NCI-H345 treated with DMSO at 0.1 percent for 48 hours (cell line): ENCODE results near the gene IFIT2.
"Not testable (repeated sequence)": the region's sequence is repeated elsewhere in the genome, so short reads cannot be mapped to it uniquely, and the experiment has no call there.

Experiments used
- DNase-seq: peaks from one replicate; lab custom pipeline; 2025; ENCODE audit not compliant: unreplicated experiment; lab: John Stamatoyannopoulos, UW

IFIT2 gene

DNA sequence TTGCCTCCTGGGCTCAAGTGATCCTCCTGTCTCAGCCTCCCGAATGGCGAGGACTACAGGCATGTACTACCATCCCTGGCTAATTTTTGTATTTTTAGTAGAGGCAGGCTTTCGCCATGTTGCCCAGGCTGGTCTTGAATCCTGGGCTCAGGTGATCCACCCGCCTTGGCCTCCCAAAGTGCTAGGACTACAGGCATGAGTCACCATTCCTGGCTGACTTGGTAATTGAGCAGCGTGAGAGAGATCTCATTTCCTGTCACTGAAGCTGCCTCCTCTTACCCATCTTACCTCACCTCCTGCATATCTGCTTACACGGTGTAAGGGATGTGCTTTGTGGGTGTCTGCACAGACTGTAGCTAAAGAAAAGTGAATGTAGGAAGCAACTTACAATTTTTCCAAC is 35.6 kb downstream of the IFIT2 start:
- no peak for DNase-seq

GRCh38 chr10:89338713-89339112 is 36.9 kb downstream of the IFIT2 start:
- no peak for DNase-seq

- DNase-seq = no peak
Measured at GRCh38 chr10:89339875-89340274, 38.0 kb downstream of the IFIT2 start.

DNA sequence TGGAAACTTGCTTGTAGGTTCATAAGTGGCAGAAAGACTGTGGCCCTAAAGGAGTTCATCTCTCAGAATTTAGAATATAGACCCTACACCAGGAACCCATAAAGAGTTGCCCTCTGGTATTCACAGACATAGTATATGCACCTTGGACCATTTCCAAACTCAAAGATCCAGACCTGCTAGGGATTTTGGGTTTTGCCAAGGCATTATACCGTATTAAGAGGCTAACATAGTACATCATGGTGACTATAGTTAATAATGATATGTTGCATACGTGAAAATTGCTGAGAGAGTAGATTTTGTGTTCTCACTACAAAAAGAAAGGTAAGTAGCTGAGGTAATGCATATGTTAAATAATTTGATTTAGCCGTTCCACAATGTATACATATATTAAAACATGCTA is 39.8 kb downstream of the IFIT2 start:
- no peak for DNase-seq

DNA sequence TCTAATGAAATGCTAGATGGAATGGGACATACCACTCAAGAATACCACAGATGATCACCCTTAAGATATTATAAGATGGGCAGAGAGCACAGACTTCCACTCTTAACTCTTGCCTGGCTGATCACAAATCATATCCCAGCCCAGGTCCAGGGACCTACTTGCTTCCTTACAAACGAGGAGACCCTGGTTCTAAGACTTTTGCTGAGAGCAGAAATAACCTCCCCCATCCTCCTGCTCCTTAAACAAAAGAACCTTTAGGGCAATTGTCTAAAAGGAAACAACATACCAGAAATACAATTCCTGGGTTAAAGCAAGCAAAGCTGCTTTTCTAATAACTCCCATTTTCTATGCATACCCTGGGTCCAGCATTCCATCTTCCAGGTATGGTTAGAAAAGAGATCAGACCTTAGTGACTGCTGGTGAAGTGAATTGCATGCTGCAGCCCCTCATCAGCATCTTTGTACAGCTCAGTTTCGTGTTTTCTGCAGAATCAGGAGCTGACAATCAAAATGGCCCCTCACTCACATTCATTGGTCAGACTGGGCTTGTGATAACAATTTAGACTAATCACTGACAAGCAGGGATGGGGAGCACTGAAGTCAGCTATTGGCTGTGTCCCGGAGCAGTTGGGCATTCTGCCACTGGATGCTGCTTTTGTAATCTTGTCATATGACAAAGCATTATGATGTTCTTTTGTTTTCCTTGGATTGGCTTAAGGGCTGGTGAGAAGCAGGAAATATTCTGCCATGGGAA is 40.5 kb downstream of the IFIT2 start:
- DNase-seq = no peak

DNA sequence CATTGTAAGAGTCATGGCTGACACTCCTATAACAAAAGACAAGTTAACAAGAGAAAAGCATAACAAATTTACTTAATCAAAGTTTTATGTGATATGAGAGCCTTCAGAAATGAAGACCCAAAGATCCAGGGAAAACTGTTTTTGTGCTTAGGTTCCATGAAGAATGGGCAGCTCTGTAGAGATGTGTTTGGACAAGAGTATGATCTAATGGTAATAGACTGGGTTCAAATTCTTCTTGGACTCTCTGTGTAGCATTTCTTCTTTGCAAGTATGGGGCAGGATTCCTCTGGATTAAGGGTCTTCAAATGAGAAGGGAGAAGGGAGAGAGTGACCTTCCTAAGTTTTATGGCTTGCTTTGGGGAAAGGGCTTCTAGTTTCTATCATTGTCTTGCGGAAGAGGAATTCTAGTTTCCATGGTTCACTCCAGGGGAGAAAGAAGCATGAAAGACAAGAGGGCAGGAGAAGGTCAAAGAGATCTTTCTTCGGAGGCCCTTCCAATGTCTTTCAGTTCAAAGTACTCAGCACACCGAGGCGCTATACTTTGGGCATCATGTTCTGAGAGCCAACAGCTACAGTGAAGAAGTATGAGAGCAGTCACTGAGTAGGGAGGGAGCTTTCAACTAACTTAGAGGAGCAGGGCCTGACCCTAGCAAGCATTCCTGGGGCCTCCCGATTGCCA is 41.4 kb downstream of the IFIT2 start:
- DNase-seq = no peak

- no peak for DNase-seq
Measured at GRCh38 chr10:89344156-89344555, 42.3 kb downstream of the IFIT2 start.

DNA sequence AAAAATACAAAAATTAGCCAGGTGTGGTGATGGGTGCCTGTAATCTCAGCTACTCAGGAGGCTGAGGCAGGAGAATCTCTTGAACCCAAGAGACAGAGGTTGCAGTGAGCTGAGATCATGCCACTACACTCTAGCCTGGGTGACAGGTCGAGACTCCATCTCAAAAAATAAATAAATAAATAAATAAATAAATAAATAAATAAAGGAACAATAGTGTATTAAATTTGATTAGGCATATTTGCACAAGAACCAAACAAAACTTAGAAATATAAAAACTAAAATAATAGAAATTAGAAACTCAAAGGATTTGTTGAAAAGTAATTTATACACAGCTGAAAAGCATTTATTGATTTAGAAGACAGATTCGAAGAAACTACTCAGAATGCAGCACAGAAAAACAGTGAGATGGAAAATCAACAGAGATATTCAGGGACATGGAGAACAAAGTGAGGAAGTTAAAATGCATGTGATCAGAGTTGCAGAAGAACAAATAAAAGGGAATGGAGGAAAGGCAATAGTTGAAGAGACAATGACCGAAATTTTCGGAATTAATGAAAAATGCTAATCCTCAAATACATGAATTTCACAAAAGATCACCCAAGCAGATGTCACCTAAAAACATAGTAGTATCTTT is 43.6 kb downstream of the IFIT2 start:
- DNase-seq = no peak

GRCh38 chr10:89346405-89347254 is 44.8 kb downstream of the IFIT2 start:
- DNase-seq = no peak

- no peak for DNase-seq
Measured at GRCh38 chr10:89347701-89348457, 46.0 kb downstream of the IFIT2 start.

DNA sequence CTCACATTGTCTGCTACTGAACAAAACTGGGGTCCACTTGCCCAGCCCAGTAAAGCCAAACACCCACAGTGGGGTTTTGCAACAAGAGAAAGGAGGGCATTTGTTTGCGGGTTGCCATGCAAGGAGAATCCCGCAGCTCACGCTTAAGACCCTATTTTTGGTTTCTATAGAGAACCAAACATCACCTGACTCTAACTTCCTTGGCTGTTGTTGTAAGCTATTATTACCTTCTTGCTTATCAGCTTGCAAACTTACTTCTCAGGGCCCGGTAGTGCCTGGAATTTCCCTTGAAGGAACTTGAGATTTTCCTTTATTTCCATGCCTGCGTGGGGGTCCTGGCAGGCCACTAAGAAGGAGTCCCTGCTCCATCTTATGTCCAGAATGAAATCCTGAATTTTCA is 46.6 kb downstream of the IFIT2 start:
- no peak for DNase-seq

DNA sequence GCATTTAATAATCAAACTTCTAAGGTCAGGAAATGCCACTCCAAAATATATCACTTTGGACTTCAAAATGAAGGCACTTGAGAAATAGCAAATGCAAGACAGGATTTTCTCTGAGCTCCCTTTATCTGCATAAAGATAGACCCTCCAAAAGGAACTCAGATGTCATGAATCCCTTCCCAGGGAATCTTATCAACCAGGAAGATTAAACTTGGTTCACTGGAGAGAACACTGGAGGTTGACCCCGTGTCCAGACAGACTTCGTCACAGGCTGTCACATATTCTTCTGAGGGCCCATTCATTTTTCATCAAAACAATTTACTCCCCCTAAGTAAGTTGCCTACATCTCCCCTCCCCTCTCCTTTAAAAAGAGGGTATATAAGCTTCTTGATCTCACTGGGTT is 47.1 kb downstream of the IFIT2 start:
- no peak for DNase-seq

DNA sequence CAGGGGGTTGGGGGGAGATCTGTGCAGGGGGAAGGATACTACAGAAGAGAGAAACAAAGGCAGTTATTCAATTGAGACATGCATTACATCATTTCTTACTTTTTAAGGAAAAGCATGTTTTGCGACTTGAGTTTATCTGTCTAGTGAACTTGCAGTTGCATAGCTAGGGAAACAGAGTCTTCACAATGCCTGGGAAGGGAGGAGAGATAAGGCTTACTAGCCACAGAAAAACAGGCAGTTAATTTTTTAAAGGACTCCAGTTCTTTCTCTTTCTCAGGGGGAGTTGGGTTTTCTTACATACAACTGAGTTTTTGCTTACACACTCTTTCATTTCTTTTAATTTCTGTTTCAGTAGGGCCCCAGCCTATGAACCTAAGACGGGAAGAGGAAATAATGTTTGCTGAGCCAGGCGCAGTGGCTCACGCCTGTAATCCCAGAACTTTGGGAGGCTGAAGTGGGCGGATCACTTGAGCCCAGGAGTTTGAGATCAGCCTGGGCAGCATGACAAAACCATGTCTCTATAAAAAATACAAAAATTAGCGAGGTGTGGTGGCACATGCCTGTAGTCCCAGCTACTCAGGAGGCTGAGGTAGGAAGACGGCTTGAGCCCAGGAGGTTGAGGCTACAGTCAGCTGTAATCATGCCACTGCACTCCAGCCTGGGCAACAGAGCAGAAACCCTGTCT is 48.9 kb downstream of the IFIT2 start:
- DNase-seq = not testable (repeated sequence)

DNA sequence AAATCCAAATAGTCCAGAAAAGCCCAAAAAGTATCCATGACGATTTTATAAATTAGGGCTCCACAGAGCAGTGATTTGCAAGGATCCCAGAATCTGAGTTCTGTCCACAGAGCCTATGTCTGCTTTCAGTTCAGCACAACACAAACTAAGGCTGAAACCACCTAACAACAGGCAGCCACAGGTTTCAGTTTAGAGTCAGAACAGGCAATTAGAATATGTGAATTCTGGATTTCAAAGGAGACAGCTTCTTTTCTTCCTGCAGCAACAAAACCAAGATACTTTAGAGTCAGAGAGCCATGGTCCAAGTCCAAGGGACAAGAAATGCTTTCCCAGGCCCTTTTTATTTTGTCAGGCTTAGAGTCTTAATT is 49.5 kb downstream of the IFIT2 start:
- DNase-seq = no peak

DNA sequence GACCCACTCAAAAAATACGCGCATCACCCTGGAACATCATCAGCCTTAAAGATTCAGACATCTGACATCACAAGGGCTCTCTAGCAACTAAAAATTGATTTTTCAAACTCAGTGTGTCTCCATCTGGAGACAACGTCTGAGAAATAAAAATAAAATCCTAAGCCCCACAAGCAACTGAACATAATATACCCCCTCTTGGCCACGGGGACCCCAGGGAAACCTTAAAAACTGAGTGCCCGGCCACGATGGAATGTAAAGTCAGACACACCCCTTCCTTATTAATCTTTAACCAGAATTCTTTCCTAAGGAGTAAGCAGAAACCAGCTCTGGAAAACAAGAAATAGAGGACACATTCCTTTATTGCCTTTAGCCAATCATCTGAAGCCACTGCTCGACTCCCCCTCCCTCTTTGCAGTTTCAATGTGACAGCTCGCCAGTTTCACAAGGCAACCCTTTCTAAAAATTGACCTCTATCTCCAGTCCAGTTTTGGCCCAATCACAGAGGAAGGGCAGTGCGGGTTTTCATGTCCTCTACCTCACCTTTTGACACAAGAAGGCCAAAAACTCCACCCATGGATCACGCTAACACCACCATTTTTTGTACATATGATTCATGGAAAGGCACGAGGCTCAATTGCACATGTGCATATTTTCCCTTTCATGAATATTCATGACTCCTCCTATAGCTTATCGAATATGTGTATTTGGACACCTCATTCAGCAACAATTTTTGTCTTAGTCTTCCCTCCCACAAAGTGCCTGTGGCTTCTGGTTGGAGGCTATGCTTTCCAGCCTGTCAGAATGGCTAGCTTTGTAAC is 50.1 kb downstream of the IFIT2 start:
- no peak for DNase-seq

DNA sequence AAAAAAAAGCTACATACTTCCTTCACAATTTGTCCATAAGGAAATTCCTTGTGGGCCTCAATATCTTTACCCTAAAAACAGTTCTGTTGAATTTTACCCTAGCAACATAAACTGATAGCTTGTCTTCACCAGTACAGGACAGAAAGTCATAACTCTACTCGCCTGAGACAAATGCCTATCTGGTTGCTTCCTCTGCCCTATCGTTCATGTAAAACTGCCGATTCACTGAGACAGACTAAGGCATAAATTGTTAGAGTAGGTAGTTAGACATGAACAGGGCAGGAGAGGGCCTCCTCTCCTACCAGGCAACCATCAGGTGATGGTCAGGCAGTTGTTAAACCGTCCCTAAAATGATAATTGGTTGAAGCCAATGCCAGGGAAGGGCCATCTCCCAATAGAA is 51.0 kb downstream of the IFIT2 start:
- DNase-seq = no peak

GRCh38 chr10:89355394-89355931 is 53.6 kb downstream of the IFIT2 start:
- DNase-seq = no peak

- DNase-seq = no peak
Measured at GRCh38 chr10:89357096-89357495, 55.2 kb downstream of the IFIT2 start.

DNA sequence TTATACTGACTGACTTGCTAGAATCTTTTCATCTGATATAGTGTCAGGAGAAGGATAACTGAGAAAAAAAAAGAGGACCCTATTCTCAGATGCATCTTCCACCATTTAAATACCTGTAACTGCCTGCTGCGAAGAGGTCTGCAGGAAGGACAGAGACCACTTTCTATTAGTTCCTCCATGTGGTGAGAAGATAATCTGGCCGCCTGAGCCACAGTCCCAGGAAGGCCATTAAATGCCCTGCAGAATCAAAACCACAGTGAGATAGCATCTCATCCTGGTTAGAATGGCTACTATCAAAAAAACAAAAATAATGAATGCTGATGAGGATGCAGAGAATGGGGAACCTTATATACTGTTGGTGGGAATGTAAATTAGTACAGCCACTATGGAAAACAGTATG is 56.1 kb downstream of the IFIT2 start:
- DNase-seq = no peak
